GM12873 (cell line): ENCODE data around the gene PRSS50.

Source experiments
- TF ChIP-seq, protein P1 (sequence below): IDR thresholded peaks from 2 replicates; pipeline ENCODE4 v1.5.1; 2012; ENCODE audit warnings: low read depth, mild to moderate bottlenecking, moderate library complexity, low read length, control low read depth; ENCODE audit not compliant: insufficient read depth; ENCODE audit errors: missing control alignments

The PRSS50 gene

DNA sequence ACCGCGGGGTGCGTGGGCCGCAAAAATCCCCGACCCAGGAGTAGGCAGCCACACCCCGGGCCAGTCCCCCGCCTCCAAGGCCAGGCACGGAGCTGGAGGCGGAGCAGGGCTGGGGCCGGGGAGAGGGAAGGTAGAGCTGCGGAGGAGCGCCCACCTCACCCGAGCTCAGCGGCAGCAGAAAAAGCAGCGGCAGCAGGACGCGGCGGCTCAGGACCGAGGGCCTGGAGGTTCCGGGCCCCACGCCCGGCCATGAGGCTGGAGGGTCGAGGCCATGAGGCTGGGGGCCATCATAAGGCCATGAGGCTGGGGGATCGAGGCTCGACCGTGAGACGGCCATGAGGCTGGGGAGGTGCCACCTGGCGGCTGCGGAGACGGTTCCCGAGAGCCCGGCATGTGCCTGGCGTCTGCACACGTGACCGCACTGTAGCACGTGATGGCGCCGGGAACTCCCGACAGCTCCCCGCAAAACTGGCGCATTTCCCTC is 32.9 kb upstream of the PRSS50 start:
- TF ChIP-seq, protein P1, sequence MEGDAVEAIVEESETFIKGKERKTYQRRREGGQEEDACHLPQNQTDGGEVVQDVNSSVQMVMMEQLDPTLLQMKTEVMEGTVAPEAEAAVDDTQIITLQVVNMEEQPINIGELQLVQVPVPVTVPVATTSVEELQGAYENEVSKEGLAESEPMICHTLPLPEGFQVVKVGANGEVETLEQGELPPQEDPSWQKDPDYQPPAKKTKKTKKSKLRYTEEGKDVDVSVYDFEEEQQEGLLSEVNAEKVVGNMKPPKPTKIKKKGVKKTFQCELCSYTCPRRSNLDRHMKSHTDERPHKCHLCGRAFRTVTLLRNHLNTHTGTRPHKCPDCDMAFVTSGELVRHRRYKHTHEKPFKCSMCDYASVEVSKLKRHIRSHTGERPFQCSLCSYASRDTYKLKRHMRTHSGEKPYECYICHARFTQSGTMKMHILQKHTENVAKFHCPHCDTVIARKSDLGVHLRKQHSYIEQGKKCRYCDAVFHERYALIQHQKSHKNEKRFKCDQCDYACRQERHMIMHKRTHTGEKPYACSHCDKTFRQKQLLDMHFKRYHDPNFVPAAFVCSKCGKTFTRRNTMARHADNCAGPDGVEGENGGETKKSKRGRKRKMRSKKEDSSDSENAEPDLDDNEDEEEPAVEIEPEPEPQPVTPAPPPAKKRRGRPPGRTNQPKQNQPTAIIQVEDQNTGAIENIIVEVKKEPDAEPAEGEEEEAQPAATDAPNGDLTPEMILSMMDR = no peak

DNA sequence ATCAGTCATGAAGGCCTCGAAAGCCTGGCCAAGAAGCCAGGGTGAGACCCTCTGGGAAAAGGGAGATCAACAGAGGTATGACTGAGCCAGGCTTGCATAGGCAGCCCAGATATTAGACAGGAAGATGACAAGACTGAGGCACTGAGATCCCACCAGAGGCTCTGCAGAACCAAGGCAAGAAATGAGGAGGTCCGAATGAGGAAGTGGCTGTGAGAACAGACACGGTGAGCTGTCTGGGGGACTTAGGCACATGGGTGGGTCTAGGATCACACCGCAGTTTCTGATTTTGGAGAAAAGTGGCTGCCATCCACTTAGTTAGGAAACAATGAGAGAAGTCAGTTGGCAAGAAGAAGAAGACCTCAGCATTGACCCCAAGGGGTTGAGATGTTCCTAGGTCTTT is 31.5 kb upstream of the PRSS50 start:
- TF ChIP-seq, protein P1 = no peak

DNA sequence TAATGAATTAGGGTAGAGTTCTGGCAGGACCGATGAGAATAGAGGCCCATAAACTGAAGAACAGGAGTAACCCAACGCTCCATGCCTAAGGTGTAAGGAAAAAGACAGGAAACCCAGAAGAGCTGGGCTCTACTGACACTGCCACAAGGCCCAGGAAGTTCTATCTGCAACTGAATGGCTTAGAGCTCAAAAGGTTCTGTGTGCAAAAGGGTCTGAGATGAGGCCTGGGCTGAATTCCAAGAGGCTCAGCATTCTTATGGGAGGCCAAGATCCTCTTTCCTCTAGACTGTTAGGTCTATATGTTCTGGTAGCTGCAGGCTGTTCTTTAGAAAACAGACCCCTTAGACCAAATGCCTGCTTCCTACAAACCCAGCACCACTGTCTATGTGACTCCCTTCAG is 30.5 kb upstream of the PRSS50 start:
- TF ChIP-seq, protein P1 = no peak

DNA sequence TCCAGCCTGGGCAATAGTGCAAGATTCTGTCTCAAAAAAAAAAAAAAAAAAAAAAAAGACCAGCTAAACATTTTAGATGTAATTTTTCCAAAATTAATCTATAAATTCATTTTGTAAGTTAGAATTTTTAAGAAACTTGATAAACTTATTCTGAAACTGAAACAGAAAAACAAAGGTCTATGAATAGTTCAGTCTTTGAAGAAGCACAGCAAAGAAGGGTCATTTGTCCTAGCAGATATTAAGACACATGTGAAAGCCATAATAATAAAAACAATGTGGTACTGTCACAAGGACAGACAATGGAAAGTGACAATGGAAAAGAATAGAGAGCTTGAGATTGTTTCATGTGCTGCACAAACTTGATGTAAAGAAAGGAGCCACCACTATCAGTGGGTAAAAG is 29.0 kb upstream of the PRSS50 start:
- TF ChIP-seq, protein P1 = no peak

DNA sequence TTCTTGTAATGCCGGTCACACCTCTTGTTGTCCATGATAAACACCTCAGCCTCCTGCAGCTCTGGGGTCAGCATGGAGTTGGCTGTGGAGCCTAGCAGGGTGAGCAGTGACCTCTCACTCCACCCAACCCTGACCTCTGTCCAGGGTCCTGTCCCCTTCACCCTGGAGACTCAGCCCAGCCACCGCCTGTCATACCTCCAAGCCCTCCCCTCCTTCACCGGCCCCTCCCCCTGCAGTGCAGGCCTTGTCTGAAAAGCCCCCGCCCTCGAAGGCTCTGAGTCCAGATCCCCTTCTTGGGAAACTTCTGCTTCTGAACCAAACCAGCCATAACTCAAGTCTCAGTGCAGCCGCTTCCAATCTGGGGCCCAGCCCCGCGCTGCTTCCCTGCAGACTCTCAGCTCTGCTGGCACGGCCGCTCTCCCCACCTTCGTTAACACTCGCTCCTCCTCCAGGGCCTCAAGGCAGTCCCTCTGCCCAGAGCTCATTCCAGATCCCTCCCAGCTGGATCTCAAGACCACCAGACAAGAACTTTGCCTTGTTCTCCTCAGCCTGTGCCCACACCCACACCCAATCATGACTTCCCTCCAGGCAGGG is 25.4 kb upstream of the PRSS50 start:
- TF ChIP-seq, protein P1 = no peak

DNA sequence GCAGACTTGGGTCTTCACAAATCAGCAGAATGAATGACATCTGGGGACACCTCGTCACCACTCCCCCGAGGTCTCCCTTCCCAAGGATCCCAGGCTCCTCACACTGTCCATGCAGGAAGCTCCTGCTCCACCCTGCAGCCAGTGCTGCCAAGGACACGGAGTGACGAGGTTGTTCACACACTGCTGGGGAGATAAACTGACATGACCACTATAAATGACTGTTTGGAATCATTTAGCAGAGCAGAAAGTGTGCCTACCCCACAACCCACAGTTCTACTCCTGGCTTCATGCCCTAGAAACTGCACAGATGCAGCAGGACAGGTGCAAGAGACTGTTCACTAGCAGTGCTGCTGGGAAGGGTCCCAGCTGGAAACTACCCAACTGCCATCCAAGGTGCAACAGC is 19.7 kb upstream of the PRSS50 start:
- TF ChIP-seq, protein P1 = no peak

DNA sequence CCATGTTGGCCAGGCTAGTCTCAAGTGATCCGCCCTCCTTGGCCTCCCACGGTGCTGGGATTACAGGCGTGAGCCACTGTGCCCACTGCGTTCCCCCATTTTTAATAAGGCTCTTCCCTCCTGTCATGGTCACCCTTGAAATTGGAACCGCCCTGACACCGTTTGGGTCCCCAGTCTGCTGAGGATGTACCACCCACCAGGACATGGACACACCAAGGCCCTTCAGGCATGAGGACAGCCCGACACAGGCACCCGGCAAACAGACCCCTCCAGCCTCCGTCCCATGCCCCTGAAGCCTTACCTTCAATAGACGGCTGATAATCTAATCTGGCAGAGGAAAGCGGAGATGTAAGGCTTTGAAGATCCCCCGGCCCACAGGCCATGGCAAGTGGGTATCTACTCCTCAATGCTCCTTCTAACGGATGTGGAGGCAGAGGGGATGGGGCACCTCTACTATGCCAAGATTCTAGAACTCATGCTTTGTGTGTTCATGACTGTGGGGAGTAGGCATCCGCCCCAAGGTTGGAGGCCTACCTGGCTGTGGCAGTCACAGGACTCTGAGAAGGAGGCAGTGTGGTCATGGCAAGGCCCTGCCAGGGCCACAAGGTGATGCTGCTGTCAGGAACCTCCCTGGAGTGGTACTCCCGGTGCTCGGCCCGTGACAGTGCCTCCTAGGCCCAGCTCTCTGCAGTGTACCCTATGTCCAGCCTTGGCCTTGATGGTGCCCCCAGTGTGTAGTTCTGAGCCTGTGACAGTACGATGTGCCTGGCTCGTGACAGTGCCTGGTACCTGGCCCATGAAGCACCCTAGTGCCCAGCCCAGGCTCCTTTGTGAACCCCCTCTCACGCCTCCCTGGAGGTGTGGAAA is 18.6 kb upstream of the PRSS50 start:
- TF ChIP-seq, protein P1 = no peak
